Neural cell (in vitro differentiated cells): ENCODE data around the gene BNIP3. TPM values are rescaled to one million over a fixed set of nuclear protein-coding genes. Genes with fewer than 3 reads are reported as not detected.

ENCODE experiments used
- H2AFZ ChIP-seq: fragments of 200-600, 300-800 bp; sonication (generic), shearing (Covaris generic); 2 replicates; pipeline ENCODE4 v1.6.0; 2014; ENCODE audit warnings: low read depth, mild to moderate bottlenecking, antibody characterized with exemption, low read length, moderate library complexity
- H3F3A ChIP-seq: fragments of 200-600 bp; shearing (Covaris generic); 2 replicates; pipeline ENCODE4 v1.6.1; 2016; ENCODE audit warnings: mild to moderate bottlenecking, moderate library complexity, mixed read lengths, antibody characterized with exemption, low read length; ENCODE audit not compliant: insufficient read depth, poor library complexity, severe bottlenecking
- H3K27ac ChIP-seq: fragments of 200-600, 300-800 bp; sonication (generic), shearing (Covaris generic); 2 replicates; pipeline ENCODE4 v1.5.1; 2014; ENCODE audit warnings: mild to moderate bottlenecking, low read length, moderate library complexity
- H3K27me3 ChIP-seq: fragments of 300-800, 200-600 bp; sonication (generic), shearing (Covaris generic); 2 replicates; pipeline ENCODE4 v1.6.0; 2014; ENCODE audit warnings: mild to moderate bottlenecking, low read depth, low read length, moderate library complexity; ENCODE audit not compliant: insufficient read depth
- H3K36me3 ChIP-seq: fragments of 300-800, 200-600 bp; sonication (generic), shearing (Covaris generic); 2 replicates; pipeline ENCODE4 v1.5.1; 2014; ENCODE audit warnings: mild to moderate bottlenecking, antibody characterized with exemption, low read length, moderate library complexity; ENCODE audit not compliant: insufficient read depth
- H3K4me2 ChIP-seq: fragments of 300-800, 200-600 bp; sonication (generic), shearing (Covaris generic); 2 replicates; pipeline ENCODE4 v1.6.0; 2014; ENCODE audit warnings: mild to moderate bottlenecking, low read length
- H3K4me3 ChIP-seq: fragments of 300-800, 200-600 bp; sonication (generic), shearing (Covaris generic); 2 replicates; pipeline ENCODE4 v1.5.1; 2014; ENCODE audit warnings: mild to moderate bottlenecking, low read length, moderate library complexity
- H3K79me2 ChIP-seq: fragments of 200-600 bp; shearing (Covaris generic); replicated peaks from 2 replicates; pipeline ENCODE4 v1.6.0; 2014; ENCODE audit warnings: mild to moderate bottlenecking, low read length, moderate library complexity; ENCODE audit not compliant: insufficient read depth
- H3K9ac ChIP-seq: fragments of 300-800, 200-600 bp; sonication (generic), shearing (Covaris generic); 2 replicates; pipeline ENCODE4 v1.6.1; 2016; ENCODE audit warnings: mild to moderate bottlenecking, low read length, mixed read lengths
- H3K9me2 ChIP-seq: fragments of 200-600 bp; shearing (Covaris generic); 2 replicates; pipeline ENCODE4 v1.6.1; 2016; ENCODE audit warnings: mild to moderate bottlenecking, low read length, mixed read lengths; ENCODE audit not compliant: insufficient read depth
- H3K9me3 ChIP-seq: fragments of 200-600, 300-800 bp; sonication (generic), shearing (Covaris generic); 2 replicates; pipeline ENCODE4 v1.6.1; 2016; ENCODE audit warnings: mild to moderate bottlenecking, mixed run types, low read length, moderate library complexity, mixed read lengths
- H4K20me1 ChIP-seq: fragments of 200-600 bp; shearing (Covaris generic); 2 replicates; pipeline ENCODE4 v1.6.1; 2016; ENCODE audit warnings: mild to moderate bottlenecking, mixed run types; ENCODE audit not compliant: insufficient read depth
- EP300 ChIP-seq: fragments of 450-650 bp; conservative IDR thresholded peaks from 2 replicates; pipeline ENCODE4 v1.6.1; 2014; ENCODE audit warnings: antibody characterized with exemption, mild to moderate bottlenecking, moderate library complexity; ENCODE audit not compliant: poor library complexity, severe bottlenecking
- EZH2 ChIP-seq: fragments of 200-600, 300-800 bp; shearing (Covaris generic), sonication (generic); IDR thresholded peaks from 2 replicates; pipeline ENCODE4 v1.6.1; 2014; ENCODE audit warnings: antibody characterized with exemption, low read length, borderline replicate concordance, mild to moderate bottlenecking; ENCODE audit not compliant: insufficient read depth, poor library complexity, severe bottlenecking
- MXI1 ChIP-seq: fragments of 450-650 bp; conservative IDR thresholded peaks from 2 replicates; pipeline ENCODE4 v1.6.1; 2014; ENCODE audit warnings: antibody characterized with exemption, mild to moderate bottlenecking; ENCODE audit not compliant: poor library complexity, severe bottlenecking
- POLR2AphosphoS5 ChIP-seq: IDR thresholded peaks from 2 replicates; pipeline ENCODE4 v1.6.1; 2012
- RAD21 ChIP-seq: fragments of 450-650 bp; conservative IDR thresholded peaks from 2 replicates; pipeline ENCODE4 v1.6.1; 2014; ENCODE audit warnings: antibody characterized with exemption, mild to moderate bottlenecking, moderate library complexity
- REST ChIP-seq: IDR thresholded peaks from 2 replicates; pipeline ENCODE4 v1.6.1; 2012; ENCODE audit warnings: borderline replicate concordance
- SMC3 ChIP-seq: fragments of 450-650 bp; conservative IDR thresholded peaks from 2 replicates; pipeline ENCODE4 v1.6.1; 2014; ENCODE audit warnings: antibody characterized with exemption, mild to moderate bottlenecking, moderate library complexity; ENCODE audit not compliant: poor library complexity
- TAF1 ChIP-seq: IDR thresholded peaks from 2 replicates; pipeline ENCODE4 v1.6.1; 2012; ENCODE audit warnings: low read depth
- polyA plus RNA-seq: library from polyadenylated mRNA; depleted of rRNA; stranded (reverse); fragments of >200 nt; gene quantifications from 2 replicates; pipeline ENCODE4 v1.2.3, GENCODE V29; 2014
- TF ChIP-seq, protein P1 (sequence below): fragments of 450-650 bp; IDR thresholded peaks from 2 replicates; pipeline ENCODE4 v1.5.1; 2014; ENCODE audit warnings: antibody characterized with exemption, mild to moderate bottlenecking, moderate library complexity; ENCODE audit not compliant: poor library complexity, severe bottlenecking

BNIP3 gene
- polyA plus RNA-seq, 1 donor from 2014 or later = 77.1 TPM

- Histone ChIP-seq H3K36me3 (no peaks in the 10 kb centered on the region), H3K27me3 (no peaks in the 10 kb centered on the region), H2AFZ (no peak overlapping the region), H3K9me2 (no peaks in the 10 kb centered on the region), H3K27ac (no peak overlapping the region), H4K20me1 (peaks cover 5% of the 10 kb centered on the region), H3K9me3 (no peaks in the 10 kb centered on the region), H3F3A (peaks cover 3% of the 10 kb centered on the region), H3K79me2 (peaks cover 45% of the 10 kb centered on the region), H3K4me2 (no peak overlapping the region), H3K4me3 (peak overlapping the region; percentile 31), H3K9ac (no peak overlapping the region)
- TF ChIP-seq SMC3 (no peak), RAD21 (no peak), TAF1 (no peak), EP300 (no peak), EZH2 (no peak), REST (no peak), MXI1 (no peak), POLR2AphosphoS5 (no peak)
- TF ChIP-seq, protein P1, sequence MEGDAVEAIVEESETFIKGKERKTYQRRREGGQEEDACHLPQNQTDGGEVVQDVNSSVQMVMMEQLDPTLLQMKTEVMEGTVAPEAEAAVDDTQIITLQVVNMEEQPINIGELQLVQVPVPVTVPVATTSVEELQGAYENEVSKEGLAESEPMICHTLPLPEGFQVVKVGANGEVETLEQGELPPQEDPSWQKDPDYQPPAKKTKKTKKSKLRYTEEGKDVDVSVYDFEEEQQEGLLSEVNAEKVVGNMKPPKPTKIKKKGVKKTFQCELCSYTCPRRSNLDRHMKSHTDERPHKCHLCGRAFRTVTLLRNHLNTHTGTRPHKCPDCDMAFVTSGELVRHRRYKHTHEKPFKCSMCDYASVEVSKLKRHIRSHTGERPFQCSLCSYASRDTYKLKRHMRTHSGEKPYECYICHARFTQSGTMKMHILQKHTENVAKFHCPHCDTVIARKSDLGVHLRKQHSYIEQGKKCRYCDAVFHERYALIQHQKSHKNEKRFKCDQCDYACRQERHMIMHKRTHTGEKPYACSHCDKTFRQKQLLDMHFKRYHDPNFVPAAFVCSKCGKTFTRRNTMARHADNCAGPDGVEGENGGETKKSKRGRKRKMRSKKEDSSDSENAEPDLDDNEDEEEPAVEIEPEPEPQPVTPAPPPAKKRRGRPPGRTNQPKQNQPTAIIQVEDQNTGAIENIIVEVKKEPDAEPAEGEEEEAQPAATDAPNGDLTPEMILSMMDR = no peak
Measured at GRCh38 chr10:131978851-131979250, 2.9 kb downstream of the BNIP3 start.

DNA sequence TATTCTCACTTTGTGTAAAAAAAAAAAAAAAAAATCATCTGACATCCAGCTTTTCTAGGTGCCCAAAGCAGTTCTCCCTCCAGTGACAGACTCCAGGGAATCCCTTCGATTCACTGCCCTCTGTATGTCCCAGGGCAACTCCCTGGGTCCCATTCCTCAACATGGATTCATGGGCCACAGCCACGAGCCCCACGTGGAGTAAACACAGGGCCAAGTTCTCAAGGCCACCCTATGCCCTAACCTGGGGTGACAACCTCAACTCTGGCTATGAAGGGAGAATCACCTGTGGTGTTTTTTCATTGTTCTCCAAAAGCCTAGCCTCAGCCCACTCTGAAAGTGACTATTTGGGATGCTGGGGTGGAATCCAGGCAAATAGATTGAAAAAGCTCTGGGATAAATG is 3.4 kb downstream of the BNIP3 start:
- TF ChIP-seq REST (no peak), TAF1 (no peak), EZH2 (no peak), POLR2AphosphoS5 (no peak), RAD21 (no peak), SMC3 (no peak), EP300 (no peak), MXI1 (no peak)
- TF ChIP-seq, protein P1 = no peak
- Histone ChIP-seq H3F3A (peaks cover 3% of the 10 kb centered on the region), H3K27ac (no peak overlapping the region), H3K27me3 (no peaks in the 10 kb centered on the region), H3K9me3 (no peaks in the 10 kb centered on the region), H4K20me1 (peaks cover 5% of the 10 kb centered on the region), H3K36me3 (no peaks in the 10 kb centered on the region), H2AFZ (no peak overlapping the region), H3K9me2 (no peaks in the 10 kb centered on the region), H3K4me2 (no peak overlapping the region), H3K9ac (no peak overlapping the region), H3K79me2 (peaks cover 47% of the 10 kb centered on the region), H3K4me3 (no peak overlapping the region)
